ENCODE measurements around the gene ARHGAP25. TPM values are rescaled to one million over a fixed set of nuclear protein-coding genes. Genes with fewer than 3 reads are reported as not detected.

Gene ARHGAP25
- total and polyA plus RNA-seq, 10 of the 15 experiments (the other 5 are each of a cell fraction or from before 2014, with no cell fraction given), result 0.15 to 1.0 (median 0.46) TPM

GRCh38 chr2:68774569-68775271, 40.1 kb downstream of the ARHGAP25 start (continued):
- TF ChIP-seq, protein P1, sequence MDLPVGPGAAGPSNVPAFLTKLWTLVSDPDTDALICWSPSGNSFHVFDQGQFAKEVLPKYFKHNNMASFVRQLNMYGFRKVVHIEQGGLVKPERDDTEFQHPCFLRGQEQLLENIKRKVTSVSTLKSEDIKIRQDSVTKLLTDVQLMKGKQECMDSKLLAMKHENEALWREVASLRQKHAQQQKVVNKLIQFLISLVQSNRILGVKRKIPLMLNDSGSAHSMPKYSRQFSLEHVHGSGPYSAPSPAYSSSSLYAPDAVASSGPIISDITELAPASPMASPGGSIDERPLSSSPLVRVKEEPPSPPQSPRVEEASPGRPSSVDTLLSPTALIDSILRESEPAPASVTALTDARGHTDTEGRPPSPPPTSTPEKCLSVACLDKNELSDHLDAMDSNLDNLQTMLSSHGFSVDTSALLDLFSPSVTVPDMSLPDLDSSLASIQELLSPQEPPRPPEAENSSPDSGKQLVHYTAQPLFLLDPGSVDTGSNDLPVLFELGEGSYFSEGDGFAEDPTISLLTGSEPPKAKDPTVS (IDR thresholded peaks at IDR 0.05; ENCODE audit: low read depth, low read length), result no peak
- TF ChIP-seq CTCF (IDR thresholded peaks at IDR 0.05 in 2 of 3, conservative IDR thresholded peaks at IDR 0.05 in 1 of 3; ENCODE audit: control insufficient read depth in 2 of 3, extremely low read depth in 1 of 3, insufficient read depth in 1 of 3, low read depth in 3 of 3, low read length in 3 of 3) (no peak), ZBTB11 (CRISPR knock-in tag; IDR thresholded peaks at IDR 0.05) (no peak), CBX3 (IDR thresholded peaks at IDR 0.05; ENCODE audit: borderline replicate concordance, low read depth) (no peak), KAT2A (conservative IDR thresholded peaks at IDR 0.05; ENCODE audit: control insufficient read depth, low read depth, low read length) (no peak), SMAD1 (IDR thresholded peaks at IDR 0.05; ENCODE audit: low read depth, partially characterized antibody) (no peak), HDAC6 (IDR thresholded peaks at IDR 0.05; ENCODE audit: unreplicated experiment) (no peak), CHD2 (IDR thresholded peaks at IDR 0.05; ENCODE audit: borderline replicate concordance, low read depth, low read length) (no peak), NKRF (conservative IDR thresholded peaks at IDR 0.05) (no peak), ZBED1 (IDR thresholded peaks at IDR 0.05; ENCODE audit: borderline replicate concordance) (no peak; the same call in 1 of the 2 replicates), TARDBP (IDR thresholded peaks at IDR 0.05; ENCODE audit: borderline replicate concordance) (no peak), IRF5 (IDR thresholded peaks at IDR 0.05; ENCODE audit: borderline replicate concordance) (no peak), CBX5 (IDR thresholded peaks at IDR 0.05; ENCODE audit: low read depth) (peak; percentile 67; the same call in 1 of the 2 replicates), TAF1 (IDR thresholded peaks at IDR 0.05; ENCODE audit: borderline replicate concordance, low read depth, low read length) (no peak)
- TF ChIP-seq, protein P2, sequence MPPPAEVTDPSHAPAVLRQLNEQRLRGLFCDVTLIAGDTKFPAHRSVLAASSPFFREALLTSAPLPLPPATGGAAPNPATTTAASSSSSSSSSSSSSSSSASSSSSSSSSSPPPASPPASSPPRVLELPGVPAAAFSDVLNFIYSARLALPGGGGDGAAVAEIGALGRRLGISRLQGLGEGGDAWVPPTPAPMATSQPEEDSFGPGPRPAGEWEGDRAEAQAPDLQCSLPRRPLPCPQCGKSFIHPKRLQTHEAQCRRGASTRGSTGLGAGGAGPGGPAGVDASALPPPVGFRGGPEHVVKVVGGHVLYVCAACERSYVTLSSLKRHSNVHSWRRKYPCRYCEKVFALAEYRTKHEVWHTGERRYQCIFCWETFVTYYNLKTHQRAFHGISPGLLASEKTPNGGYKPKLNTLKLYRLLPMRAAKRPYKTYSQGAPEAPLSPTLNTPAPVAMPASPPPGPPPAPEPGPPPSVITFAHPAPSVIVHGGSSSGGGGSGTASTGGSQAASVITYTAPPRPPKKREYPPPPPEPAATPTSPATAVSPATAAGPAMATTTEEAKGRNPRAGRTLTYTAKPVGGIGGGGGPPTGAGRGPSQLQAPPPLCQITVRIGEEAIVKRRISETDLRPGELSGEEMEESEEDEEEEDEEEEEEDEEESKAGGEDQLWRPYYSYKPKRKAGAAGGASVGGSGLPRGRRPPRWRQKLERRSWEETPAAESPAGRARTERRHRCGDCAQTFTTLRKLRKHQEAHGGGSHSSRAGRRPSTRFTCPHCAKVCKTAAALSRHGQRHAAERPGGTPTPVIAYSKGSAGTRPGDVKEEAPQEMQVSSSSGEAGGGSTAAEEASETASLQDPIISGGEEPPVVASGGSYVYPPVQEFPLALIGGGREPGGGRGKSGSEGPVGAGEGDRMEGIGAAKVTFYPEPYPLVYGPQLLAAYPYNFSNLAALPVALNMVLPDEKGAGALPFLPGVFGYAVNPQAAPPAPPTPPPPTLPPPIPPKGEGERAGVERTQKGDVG (CRISPR knock-in tag; IDR thresholded peaks at IDR 0.05), result no peak

Data from GM12878 (cell line).